LoVo (cell line): Measurements from ENCODE around the gene MCF2L.

Experiments used
- DNase-seq: peaks from one replicate; pipeline ENCODE4 v3.0.0-alpha.2; 2016; ENCODE audit warnings: low spot score

MCF2L gene

DNA sequence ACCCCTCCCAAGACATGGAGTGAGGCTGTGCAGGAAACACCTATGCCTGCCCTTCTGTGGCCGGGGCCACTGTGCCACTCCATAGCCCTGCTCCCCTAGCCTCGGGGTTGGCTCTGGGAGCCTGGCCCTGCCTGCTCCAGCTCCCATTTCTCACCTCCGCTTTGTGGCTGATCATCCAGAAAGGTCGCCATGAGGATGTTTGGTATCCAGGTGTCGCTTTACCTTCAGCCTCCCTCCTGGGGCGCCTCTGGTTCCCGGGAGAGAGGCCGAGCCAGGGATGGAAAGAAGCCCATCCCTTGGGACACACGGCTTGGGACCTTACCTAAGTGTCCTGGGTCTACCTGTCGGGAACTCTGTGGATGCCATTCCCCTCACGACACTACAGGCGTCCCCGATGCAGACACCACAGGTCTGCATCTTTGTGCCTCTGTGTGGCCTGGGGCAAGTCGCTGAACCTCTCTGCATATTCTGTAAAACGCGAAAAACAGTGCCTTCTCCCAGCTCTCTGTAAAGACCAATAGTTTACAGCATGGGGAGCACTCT is 3.4 kb upstream of the MCF2L start:
- DNase-seq, result no peak

DNA sequence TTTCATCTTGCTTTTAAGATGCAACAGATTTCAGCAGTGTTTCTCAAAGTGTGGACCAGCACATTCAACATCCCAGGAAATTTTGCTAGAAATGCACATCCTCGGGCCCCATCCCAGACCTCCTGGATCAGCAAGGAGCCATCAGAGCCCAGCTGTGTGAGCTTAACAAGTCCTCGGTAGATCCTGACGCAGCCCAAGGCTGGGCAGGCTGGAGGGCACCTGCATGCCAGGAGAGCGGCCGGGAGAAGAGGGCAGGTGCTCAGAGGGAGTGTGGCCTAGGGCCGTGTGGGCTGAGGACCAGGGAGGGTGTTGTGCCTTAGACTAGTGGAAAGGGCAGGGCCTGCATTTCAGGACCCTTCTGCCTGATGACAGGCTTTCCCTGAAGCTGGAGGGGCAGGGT is 2.2 kb upstream of the MCF2L start:
- DNase-seq, result no peak

DNA sequence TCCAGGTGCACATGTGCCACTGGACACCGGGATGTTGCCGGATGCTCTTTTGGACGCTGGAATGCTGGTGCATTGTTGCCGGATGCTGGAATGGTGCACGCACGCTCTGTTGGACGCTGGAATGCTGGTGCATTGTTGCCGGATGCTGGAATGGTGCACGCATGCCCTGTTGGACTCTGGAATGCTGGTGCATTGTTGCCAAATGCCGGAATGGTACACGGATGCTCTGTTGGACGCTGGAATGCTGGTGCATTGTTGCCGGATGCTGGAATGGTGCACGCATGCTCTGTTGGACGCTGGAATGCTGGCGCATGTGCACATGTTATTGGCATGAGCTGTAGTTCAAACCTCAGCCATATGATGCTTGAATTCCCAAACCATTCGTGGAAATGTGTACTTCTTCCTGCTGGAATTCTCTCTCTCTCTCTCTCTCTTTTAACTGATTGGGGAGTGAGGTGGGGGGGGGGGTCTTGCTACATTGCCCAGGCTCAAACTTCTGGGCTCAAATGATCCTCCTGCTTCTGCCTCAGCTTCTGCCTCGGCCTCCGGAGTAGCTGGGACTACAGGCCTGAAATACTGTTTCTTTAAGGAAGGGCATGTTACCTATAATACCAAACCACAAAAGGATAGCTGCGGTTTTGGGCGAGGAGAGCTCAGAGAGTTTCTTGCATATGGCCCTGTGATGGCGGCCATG is 1.2 kb upstream of the MCF2L start:
- no peak for DNase-seq

DNA sequence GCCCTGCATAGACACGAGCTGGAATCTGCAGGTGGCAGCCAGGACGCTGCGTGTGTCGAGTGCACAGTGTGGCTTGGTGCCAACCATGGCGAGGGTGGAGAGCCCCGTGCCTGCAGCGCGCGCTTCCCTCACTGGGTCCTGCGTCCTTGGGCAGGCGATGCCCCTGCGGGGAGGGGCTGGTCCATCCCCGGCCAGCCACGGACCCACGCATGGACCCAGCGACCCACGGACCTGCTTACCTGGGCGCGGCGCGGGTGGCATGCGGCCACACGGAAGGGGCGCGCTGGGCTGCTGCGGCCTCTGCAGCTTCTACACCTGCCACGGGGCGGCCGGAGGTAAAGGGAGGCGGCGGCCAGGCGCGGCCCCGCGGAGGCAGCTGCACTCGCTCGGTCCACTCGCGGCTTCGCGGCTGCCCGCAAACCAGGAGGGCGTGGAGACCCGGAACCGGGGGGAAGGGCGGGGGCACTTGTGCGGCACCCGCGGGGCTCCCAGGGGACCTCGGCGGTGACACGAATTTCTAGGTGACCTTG is 569 bp upstream of the MCF2L start:
- DNase-seq, result peak; percentile 61

DNA sequence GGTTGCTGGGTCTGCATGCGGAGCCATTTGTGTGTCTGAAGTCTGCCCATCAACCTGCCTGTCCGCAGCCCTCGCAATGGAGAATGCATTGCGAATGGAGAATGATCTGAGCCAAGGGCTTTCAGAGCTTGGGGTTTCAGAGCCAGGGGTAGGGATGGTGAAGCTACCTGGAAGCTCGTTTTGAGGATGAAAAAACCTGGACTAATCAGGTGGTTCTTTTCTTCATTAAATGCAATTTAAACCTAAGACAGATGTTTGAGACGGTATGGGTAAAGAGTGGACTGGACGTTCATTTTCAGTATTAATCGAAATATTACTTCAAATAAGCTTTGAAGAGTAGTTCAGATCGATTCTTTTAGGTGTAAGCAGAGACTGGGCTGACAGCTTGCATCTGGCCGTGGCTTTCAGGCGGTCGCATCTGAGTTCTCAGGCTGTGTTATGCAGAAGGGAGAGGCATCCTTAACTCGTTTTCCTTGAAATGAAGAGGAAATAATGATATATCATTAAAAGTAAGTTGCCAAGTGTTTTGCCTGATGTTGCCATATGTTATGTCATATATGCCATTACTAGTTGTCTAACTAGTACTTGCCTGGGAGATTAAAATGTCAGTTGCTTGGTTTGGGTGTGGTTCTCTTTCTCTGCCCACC is 801 bp downstream of the MCF2L start:
- DNase-seq, result no peak

DNA sequence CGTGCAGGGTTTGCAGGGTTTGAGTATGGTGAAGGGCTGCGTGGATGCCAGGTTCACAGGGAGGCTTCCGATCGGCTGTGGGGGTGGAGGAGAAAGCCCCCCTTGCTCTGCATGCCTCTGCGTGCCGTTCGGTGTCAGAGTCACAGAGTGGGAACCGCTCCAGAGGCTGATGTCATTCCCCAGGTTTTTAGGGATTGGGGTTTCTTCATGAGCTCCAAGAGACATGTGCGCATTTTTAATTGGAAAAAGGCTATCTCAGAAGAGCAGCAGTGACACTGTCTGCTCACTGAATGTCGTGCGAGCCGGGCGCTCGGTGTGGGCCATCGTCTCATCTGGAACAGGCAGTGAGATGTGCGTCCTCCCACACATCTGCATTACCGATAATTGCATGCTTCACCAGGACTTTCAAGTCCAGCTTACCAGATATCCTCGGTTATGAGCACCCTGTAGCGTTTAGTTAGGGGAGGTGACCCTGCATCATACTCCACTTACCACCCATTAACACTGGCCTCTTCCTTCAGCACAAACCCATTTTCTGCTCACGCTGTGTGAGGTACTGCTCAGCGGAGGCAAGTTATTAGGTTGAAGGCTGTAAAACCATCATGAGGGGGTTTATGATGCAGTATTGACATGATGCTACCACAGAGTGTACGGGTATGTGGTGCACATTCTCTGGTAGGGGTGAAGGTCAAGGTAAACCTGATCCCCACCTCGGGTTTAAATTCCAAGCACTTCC is 1.7 kb downstream of the MCF2L start:
- no peak for DNase-seq

GRCh38 chr13:112971288-112971643 is 2.3 kb downstream of the MCF2L start:
- no peak for DNase-seq

- no peak for DNase-seq
Observed at GRCh38 chr13:112972258-112972657, 3.2 kb downstream of the MCF2L start.

GRCh38 chr13:112972867-112973576 is 4.0 kb downstream of the MCF2L start:
- DNase-seq, result peak; percentile 30

DNA sequence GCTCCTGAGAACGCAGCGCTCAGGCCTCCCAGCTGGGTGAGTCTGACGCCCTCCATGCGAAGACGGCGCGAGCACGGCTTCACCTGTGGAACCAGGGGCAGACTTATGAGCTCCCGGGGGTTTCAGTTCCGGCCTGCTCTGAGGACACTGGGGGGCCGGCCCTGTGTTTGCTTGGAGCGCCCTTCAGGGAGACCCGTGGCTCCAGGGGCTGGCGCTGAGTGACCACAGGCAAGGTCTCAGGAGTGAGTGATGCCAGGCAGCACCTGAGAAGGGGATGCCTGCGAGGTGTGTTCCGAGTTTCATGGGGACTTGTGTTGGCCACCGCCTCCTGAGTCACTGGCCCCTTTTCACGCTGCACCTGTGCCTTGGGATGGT is 4.5 kb downstream of the MCF2L start:
- no peak for DNase-seq

- no peak for DNase-seq
Observed at GRCh38 chr13:112974125-112974524, 5.1 kb downstream of the MCF2L start.

GRCh38 chr13:112974671-112975070 is 5.7 kb downstream of the MCF2L start:
- no peak for DNase-seq

- DNase-seq, result no peak
Observed at GRCh38 chr13:112975401-112975939, 6.5 kb downstream of the MCF2L start.

GRCh38 chr13:112976526-112976925 is 7.5 kb downstream of the MCF2L start:
- no peak for DNase-seq

- no peak for DNase-seq
Observed at GRCh38 chr13:112977091-112977490, 8.1 kb downstream of the MCF2L start.

DNA sequence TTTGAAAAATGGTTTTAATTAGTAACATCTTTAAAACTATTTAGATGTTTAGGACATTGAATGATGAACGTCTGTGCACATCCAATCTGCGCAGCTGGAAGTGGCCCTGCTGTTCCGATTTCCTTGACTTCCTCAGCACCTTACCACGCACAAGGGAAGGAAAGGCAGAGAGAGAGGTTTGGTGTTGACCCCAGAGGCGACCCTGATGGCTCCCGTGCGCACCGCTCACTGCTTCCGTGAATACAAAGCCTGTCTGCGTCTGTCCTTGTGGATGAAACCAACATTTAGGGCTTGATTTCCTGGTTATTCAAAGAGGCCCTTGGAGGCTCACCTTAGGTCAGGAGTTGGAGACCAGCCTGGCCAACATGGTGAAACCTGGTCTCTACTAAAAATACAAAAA is 8.5 kb downstream of the MCF2L start:
- no peak for DNase-seq

DNA sequence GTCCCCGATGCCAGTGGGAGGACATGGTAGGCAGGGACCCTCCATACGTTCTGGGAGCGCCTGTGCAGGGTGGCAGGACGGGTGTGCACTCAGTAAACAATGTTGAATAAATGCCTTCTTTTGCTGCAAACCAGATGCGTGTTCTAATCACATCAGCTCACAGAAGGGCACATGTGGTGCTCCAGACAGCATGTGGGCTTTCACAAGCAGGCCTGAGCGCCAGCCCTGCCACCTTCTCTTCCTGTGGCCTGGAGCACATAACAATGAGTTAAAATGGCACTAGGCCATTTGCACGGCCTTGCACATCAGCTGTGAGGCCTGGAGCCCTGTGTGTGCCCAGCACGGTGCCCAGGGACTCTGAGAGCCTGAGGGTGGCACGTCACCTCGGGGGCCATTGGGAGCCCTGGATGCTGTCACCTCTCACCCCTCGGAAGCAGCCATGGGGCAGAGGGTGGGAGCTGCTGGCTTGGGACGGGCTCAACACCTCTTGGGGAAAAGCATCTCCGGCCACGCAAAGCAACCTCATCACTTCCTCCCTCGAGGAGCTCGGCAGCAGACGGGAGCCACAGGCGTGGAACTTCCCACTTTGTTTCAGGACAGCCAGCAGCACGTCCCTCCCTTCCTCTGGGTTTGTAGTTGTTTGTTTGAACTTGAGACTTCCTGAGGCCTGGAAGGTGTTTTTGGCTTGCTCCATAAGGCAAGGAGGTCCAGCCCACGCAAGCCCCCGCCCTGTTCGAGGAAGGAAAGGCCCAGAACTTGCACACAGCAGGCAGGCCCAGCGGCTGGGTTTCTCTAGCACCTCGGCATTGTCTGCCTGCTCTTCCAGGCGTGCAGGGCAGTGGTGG is 9.8 kb downstream of the MCF2L start:
- no peak for DNase-seq

- DNase-seq, result no peak
Observed at GRCh38 chr13:112979406-112979902, 10.4 kb downstream of the MCF2L start.

DNA sequence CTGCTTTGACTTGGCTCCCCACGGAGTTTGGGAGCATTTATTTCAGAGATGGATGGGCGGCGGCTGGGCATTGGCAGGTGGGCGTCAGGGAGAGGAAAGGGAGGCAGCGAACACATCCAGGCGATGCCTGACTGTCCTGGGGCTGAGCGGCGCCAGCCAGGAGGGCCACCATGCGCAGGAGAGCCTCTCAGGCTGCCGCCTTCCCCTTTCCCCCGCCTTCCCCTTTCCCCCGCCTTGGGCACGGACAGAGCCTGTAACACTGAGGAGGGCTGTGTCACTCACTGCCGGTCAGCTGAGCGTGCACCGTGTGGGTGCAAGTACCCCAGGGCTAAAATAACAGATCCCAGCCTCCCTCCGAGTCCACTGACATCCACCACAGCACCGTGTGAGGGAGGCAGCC is 11.4 kb downstream of the MCF2L start:
- no peak for DNase-seq

DNA sequence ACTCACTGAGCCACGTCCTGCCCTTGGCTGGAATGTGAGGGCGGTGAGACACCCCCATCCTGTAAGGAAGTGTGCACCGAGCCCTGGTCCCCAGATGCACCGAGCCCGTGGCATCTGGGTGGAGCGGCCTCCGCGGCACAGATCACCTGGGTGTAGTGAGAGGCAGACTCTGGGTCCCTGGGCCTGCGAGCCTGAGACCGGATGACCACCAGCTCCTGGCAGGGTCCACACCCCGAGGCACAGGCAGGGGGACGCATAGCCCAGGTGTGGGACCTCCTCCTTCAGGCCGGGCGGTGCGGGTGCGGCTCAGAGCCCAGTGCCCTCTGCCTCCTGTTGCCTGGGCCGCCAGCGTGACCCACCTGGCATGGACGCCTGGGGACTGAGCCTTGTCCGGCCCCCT is 12.4 kb downstream of the MCF2L start:
- no peak for DNase-seq
